ENCODE results near the gene PCOLCE2.

GRCh38 chr3:142931222-142931621, 42.3 kb upstream of the PCOLCE2 start:
- TF ChIP-seq EZH2 (IDR thresholded peaks at IDR 0.05; ENCODE audit: low read length, missing control alignments) (no peak), CTCF (conservative IDR thresholded peaks at IDR 0.05 in 1 of 2, IDR thresholded peaks at IDR 0.05 in 1 of 2; ENCODE audit: low read depth in 1 of 2, low read length in 2 of 2) (peak in 1 of 2 donors; percentile 9)
